Stomach smooth muscle (tissue), 2 donors: ENCODE data around the gene VCL.
"Not testable (repeated sequence)": the region's sequence is repeated elsewhere in the genome, so short reads cannot be mapped to it uniquely, and the experiment has no call there.

ENCODE experiments used
- H3K27ac ChIP-seq: one replicate; pipeline ENCODE4 v1.7.0; 2013; ENCODE audit warnings: mild to moderate bottlenecking, low read length, inconsistent platforms
- H3K27me3 ChIP-seq, 2 donors: one replicate each; pipeline ENCODE4 v1.7.0; 2013; ENCODE audit warnings: low read length in 2 of 2; ENCODE audit not compliant: insufficient read depth in 2 of 2, control insufficient read depth in 1 of 2
- H3K36me3 ChIP-seq, 2 donors: one replicate each; pipeline ENCODE4 v1.7.0; 2013; ENCODE audit warnings: low read length in 2 of 2; ENCODE audit not compliant: control insufficient read depth in 2 of 2, insufficient read depth in 2 of 2
- H3K4me1 ChIP-seq: one replicate; pipeline ENCODE4 v1.7.0; 2013; ENCODE audit warnings: low read length; ENCODE audit not compliant: control insufficient read depth, insufficient read depth
- H3K4me3 ChIP-seq, 2 donors: one replicate each; pipeline ENCODE4 v1.7.0; 2013; ENCODE audit warnings: low read length in 2 of 2
- H3K9ac ChIP-seq, 2 donors: one replicate each; pipeline ENCODE4 v1.7.0; 2013; ENCODE audit warnings: low read length in 2 of 2, mild to moderate bottlenecking in 1 of 2
- H3K9me3 ChIP-seq, 2 donors: one replicate each; pipeline ENCODE4 v1.7.0; 2013; ENCODE audit warnings: low read length in 2 of 2; ENCODE audit not compliant: control insufficient read depth in 2 of 2
- donor health status: healthy.
- donor health status: Pancreatic carcinoma.

VCL gene

DNA sequence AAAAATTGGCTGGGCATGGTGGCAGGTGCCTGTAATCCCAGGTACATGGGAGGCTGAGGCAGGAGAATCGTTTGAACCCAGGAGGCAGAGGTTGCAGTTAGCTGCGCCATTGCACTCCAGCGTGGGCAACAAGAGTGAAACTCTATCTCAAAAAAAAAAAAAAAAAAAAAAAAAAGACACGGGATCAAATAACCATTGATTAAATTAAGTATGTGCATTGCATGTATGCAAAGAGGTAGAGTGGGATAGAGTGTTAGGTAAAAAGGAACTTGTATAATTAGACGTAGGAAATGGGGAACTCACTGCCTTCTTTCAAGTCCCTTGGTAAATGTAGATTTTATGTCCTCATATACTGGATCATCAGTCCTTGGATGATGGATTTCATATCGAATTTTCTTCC lies 13.1 kb downstream of the VCL start:
- Histone ChIP-seq H3K27ac (no peak overlapping the region), H3K27me3 (no peaks in the 10 kb centered on the region), H3K36me3 (no peaks in the 10 kb centered on the region), H3K9me3 (no peaks in the 10 kb centered on the region), H3K9ac (no peak overlapping the region), H3K4me3 (no peak overlapping the region), H3K4me1 (peaks cover 20% of the 10 kb centered on the region)

DNA sequence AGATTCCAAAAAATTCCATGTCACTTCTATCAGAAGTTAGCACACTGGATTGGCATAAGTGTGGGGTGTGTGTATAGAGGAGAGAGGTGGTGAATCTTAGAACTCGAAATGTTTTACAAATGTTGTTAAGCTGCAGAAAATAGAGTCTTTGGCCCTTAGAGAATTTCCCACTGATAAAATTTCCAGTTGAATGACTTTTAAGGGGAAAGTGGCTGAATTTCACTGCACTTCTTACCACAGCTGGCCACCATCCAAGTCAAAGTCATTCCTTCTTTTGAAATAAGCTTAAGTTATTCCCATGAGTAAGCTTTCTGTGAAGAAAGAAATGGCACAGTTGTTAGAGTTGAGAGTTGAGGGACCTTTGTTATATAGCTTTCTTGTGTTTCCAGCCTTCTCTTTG lies 13.9 kb downstream of the VCL start:
- peaks cover 18% of the 10 kb centered on the region for H3K4me1 ChIP-seq
- H3K27ac ChIP-seq = peak overlapping the region; percentile 18
- H3K36me3 ChIP-seq = no peaks in the 10 kb centered on the region
- H3K4me3 ChIP-seq = no peak overlapping the region
- no peaks in the 10 kb centered on the region for H3K27me3 ChIP-seq
- no peaks in the 10 kb centered on the region for H3K9me3 ChIP-seq
- H3K9ac ChIP-seq = no peak overlapping the region

DNA sequence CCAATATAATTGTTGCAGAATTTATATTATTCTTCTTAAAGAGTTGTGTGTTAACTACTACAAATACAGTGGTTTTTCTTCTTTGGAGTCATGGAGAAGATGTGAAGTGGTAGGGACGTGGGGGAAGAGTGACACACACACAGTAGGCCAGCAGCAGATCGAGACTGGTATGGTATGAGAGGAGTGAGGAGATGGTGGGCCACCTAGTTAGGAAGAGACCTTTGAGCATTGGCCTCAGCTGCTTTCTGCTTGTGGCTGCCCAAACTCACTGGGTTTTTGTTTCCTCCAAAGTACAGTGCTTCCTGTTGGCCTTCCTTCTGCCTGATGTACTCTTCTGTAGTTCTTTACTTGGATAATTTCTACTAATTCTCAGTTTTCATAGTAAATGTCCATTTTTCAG lies 14.6 kb downstream of the VCL start:
- Histone ChIP-seq H3K9me3 (no peaks in the 10 kb centered on the region), H3K4me1 (peaks cover 18% of the 10 kb centered on the region), H3K27ac (peak overlapping the region; percentile 18), H3K27me3 (no peaks in the 10 kb centered on the region), H3K4me3 (no peak overlapping the region), H3K36me3 (no peaks in the 10 kb centered on the region), H3K9ac (no peak overlapping the region)

DNA sequence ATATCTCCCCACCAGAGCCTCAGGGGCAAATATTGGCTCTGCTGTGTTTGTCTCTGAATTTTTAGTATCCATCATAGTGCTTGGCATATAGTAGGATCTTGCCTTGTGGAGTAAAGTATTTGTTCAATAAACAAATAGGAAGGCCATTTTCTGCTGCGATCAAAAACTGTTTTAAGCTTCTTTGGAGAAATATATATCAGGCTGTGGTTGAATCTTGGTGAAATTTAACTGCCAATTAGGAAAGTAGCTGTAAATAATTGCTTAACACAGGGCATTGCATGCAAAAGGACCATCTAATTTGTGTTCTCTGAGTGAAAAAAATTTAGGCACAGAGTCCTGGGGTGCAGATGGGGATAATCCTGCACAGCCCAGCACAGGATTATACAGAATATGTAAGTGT lies 15.1 kb downstream of the VCL start:
- Histone ChIP-seq H3K4me1 (peaks cover 18% of the 10 kb centered on the region), H3K27me3 (no peaks in the 10 kb centered on the region), H3K4me3 (no peak overlapping the region), H3K36me3 (no peaks in the 10 kb centered on the region), H3K9ac (no peak overlapping the region), H3K9me3 (no peaks in the 10 kb centered on the region), H3K27ac (no peak overlapping the region)

DNA sequence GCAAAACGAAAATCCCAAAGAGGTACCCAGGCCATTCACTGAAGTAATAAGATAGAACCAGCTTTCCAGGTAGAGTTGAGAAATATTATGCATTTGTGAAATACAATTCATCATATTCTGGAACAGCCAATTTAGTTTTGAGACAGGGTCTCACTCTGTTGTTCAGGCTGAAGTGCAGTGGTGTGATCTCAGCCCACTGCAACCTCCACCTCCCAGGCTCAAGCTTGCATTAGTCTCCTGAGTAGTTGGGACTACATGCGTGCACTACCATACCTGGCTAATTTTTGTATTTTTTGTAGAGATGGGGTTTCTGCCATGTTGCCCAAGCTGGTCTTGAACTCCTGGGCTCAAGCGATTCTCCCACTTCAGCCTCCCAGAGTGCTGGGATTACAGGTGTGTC lies 16.7 kb downstream of the VCL start:
- H3K9ac ChIP-seq, H3K27ac ChIP-seq, H3K36me3 ChIP-seq, H3K27me3 ChIP-seq, H3K9me3 ChIP-seq, H3K4me3 ChIP-seq: not testable (repeated sequence)
- H3K4me1 ChIP-seq = peaks cover 20% of the 10 kb centered on the region

DNA sequence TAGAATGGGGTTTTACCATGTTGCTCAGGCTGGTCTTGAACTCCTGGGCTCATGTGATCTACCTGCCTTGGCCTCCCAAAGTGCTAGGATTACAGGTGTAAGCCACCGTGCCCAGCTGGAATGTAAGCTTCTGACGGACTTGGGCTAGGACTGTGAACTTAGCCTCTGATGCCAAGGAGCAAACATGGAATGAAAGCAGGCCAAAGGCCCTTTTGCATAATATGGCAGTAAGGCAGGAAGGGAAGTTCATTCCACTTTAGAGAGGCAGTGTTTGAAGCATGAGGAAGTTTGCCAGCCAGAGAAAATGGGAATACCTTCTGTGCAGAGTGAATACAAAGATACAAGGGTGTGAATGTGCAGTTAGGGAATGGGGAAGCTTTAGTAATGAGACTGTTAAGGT lies 20.3 kb downstream of the VCL start:
- Histone ChIP-seq H3K9ac (no peak overlapping the region), H3K27ac (no peak overlapping the region), H3K27me3 (no peaks in the 10 kb centered on the region), H3K9me3 (no peaks in the 10 kb centered on the region), H3K4me3 (no peak overlapping the region), H3K4me1 (peaks cover 12% of the 10 kb centered on the region), H3K36me3 (no peaks in the 10 kb centered on the region)

DNA sequence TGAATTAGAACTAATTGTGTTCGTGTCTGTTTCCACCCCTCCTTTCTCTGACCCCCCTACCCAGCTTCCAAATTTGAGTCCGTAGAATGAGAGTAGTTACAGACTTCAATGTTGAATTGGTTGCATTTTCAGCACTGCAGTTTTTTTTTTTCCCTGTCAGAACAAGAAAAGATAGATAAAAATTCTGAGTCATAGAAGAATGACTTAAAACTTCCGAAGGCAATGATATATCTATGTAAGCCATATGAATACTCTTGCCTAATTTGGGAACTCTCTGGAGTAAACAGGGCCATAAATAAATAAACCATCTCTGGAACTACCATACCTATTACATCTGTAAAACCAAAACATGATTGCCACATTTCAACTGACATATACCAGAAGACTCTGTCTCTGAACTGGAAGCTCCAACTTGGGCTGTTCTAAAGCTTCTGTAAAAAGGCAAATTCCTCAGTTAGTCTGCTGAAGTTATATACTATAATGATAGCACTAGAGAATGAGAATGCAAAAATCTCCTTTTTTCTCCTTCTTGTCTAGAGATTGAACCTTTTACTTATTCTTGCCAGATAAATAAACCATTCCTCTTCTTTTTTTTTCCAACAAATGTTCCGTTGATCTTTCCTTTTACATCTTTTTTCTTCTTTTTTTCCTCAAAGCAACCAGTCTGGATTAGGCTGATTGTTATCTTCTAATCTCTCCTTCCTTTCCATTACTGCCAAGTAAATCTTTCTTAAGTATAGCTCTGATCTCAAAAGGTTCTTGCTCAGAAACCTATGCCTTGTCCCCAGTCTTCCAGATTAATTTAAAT lies 23.5 kb downstream of the VCL start:
- Histone ChIP-seq H3K27ac (peak overlapping the region; percentile 18), H3K4me1 (peaks cover 28% of the 10 kb centered on the region), H3K9ac (no peak overlapping the region), H3K9me3 (no peaks in the 10 kb centered on the region), H3K4me3 (no peak overlapping the region), H3K27me3 (no peaks in the 10 kb centered on the region), H3K36me3 (no peaks in the 10 kb centered on the region)

DNA sequence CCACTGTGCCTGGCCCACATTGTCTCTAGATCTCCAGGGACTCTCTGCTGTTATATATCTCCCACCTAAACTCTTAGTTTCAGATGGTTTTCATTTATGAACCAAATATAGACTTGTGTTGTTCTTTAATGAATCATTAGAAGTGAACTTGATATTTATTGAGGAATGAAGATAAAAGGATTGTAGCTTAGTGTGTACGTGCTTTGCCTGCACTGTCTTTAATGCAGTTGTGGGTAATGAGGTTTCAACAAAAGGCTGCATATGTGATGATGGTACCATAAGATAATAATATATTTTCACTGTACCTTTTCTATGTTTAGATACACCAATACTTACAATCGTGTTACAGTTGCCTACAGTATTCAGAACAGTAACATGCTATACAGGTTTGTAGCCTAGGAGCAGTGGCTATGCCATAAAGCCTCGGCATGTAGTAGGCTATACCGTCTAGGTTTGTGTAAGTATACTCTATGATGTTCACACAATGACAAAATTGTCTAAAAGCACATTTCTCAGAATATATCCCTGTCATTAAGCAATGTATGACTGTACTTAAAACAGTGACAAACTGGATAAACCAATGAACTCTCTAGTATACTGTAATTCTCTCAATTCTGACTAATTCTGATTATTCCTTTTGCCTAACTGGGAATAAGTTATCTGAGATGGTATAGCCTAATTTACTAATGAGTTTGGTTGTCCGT lies 25.2 kb downstream of the VCL start:
- Histone ChIP-seq H3K36me3 (no peaks in the 10 kb centered on the region), H3K9ac (no peak overlapping the region), H3K4me1 (peaks cover 30% of the 10 kb centered on the region), H3K9me3 (no peaks in the 10 kb centered on the region), H3K4me3 (no peak overlapping the region), H3K27ac (no peak overlapping the region), H3K27me3 (no peaks in the 10 kb centered on the region)

DNA sequence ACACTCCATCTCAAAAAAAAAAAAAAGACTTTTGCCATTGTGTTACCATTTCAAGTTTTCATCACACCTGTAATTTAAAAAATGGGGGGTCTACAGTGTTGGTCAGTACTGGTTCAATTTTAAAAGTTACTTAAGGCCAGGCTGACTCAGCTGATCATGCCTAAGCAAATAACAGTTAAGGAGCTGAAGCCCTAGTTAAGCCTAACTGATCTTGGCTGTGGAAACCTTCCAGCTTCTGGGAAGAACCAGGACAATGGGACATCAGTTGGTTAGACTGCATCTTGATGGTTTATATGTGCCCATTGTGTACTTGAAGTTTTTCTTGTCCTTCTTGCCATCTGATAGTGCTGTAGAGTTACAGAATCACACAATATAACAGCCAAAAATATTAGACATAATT lies 26.7 kb downstream of the VCL start:
- Histone ChIP-seq H3K9ac (no peak overlapping the region), H3K9me3 (no peaks in the 10 kb centered on the region), H3K4me1 (peaks cover 31% of the 10 kb centered on the region), H3K27ac (no peak overlapping the region), H3K4me3 (no peak overlapping the region), H3K27me3 (no peaks in the 10 kb centered on the region), H3K36me3 (no peaks in the 10 kb centered on the region)

DNA sequence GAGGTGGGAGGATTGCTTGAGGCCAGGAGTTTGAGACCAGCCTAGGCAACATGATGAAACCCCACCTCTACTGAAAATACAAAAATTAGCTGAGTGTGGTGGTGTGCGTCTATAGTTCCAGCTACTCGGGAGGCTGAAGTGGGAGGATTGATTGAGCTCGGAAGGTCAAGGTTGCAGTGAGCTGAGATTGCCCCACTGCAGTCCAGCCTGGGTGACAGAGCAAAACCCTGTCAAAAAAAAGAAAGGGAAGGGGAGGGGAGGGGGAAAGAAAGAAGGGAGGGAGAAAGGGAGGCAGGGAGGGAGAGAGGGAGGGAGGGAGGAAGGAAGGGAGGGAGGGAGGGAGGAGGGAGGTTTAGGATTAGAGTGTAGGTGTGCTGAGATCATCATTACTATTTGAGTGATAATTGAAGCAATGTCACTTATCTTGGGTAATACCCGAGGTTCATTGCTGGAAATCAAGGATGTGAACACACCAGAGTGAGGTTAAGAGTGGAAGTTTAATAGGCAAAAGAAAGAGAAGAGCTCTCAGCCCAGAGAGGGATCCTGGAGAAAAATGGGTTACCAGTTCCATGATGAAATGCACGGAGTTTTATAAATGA lies 27.6 kb downstream of the VCL start:
- Histone ChIP-seq H3K4me3 (no peak overlapping the region), H3K27ac (no peak overlapping the region), H3K9ac (no peak overlapping the region), H3K9me3 (no peaks in the 10 kb centered on the region), H3K27me3 (no peaks in the 10 kb centered on the region), H3K4me1 (peaks cover 33% of the 10 kb centered on the region), H3K36me3 (no peaks in the 10 kb centered on the region)
